Right atrium auricular region (tissue), 2 donors: Measurements from ENCODE around the gene TFAP2E. TPM values are rescaled to one million over a fixed set of nuclear protein-coding genes. Genes with fewer than 3 reads are reported as not detected.

Experiments
- DNase-seq: peaks from one replicate; pipeline ENCODE4 v3.0.0-alpha.2; 2019; ENCODE audit warnings: low spot score
- H3K27ac ChIP-seq, 2 donors: fragments of 200-600 bp; sonication (generic); 1 replicate in 1 of 2; 2 replicates in 1 of 2; pipeline ENCODE4 v1.5.1; 2016 to 2019
- H3K27me3 ChIP-seq, 2 donors: fragments of 200-600 bp; sonication (generic); one replicate each; pipeline versions ENCODE4 v1.5.1 to v1.6.0; 2017 to 2019
- H3K36me3 ChIP-seq: fragments of 200-600 bp; sonication (generic); one replicate; pipeline ENCODE4 v1.5.1; 2016
- H3K4me1 ChIP-seq, 2 donors: fragments of 200-600 bp; sonication (generic); one replicate each; pipeline versions ENCODE4 v1.5.1 to v1.6.0; 2017 to 2019
- H3K4me3 ChIP-seq, 2 donors: fragments of 200-600 bp; sonication (generic); 1 replicate in 1 of 2; 2 replicates in 1 of 2; pipeline ENCODE4 v1.5.1; 2017 to 2019; ENCODE audit warnings: mild to moderate bottlenecking in 1 of 2, moderate library complexity in 1 of 2
- H3K9me3 ChIP-seq, 2 donors: fragments of 200-600 bp; sonication (generic); one replicate each; pipeline ENCODE4 v1.5.1; 2019
- CTCF ChIP-seq, 2 donors: fragments of 200-600 bp; sonication (generic); IDR thresholded peaks; one replicate each; pipeline ENCODE4 v1.5.1; 2019; ENCODE audit warnings: antibody characterized with exemption in 2 of 2
- total RNA-seq, 2 donors: library from RNA; depleted of rRNA; stranded (reverse); fragments of >200 nt; gene quantifications; one replicate each; pipeline ENCODE4 v1.1.0, GENCODE V29; 2016

Gene TFAP2E
- total RNA-seq, 2 donors from 2014 or later: not detected

GRCh38 chr1:35561297-35561971, 11.7 kb upstream of the TFAP2E start:
- H3K9me3 ChIP-seq: no peaks in the 10 kb centered on the region
- TF ChIP-seq CTCF (IDR thresholded peaks at IDR 0.05): no peak
- H3K4me3 ChIP-seq: no peak overlapping the region
- peaks cover 0 to 38% of the 10 kb centered on the region in 2 donors for H3K4me1 ChIP-seq
- peaks cover 27% of the 10 kb centered on the region for H3K36me3 ChIP-seq
- H3K27me3 ChIP-seq: no peaks in the 10 kb centered on the region
- DNase-seq: no peak
- H3K27ac ChIP-seq: no peak overlapping the region

GRCh38 chr1:35561972-35562680, 11.0 kb upstream of the TFAP2E start:
- H3K4me1 ChIP-seq: peaks cover 0 to 35% of the 10 kb centered on the region in 2 donors
- no peak for TF ChIP-seq CTCF (IDR thresholded peaks at IDR 0.05)
- no peak overlapping the region for H3K27ac ChIP-seq
- peaks cover 27% of the 10 kb centered on the region for H3K36me3 ChIP-seq
- H3K9me3 ChIP-seq: no peaks in the 10 kb centered on the region
- DNase-seq: no peak
- H3K27me3 ChIP-seq: no peaks in the 10 kb centered on the region
- H3K4me3 ChIP-seq: no peak overlapping the region

GRCh38 chr1:35563166-35563565, 9.9 kb upstream of the TFAP2E start:
- Histone ChIP-seq H3K9me3 (no peaks in the 10 kb centered on the region), H3K4me3 (no peak overlapping the region), H3K27ac (no peak overlapping the region), H3K36me3 (peaks cover 27% of the 10 kb centered on the region), H3K27me3 (no peaks in the 10 kb centered on the region), H3K4me1 (peaks cover 0 to 33% of the 10 kb centered on the region in 2 donors)
- TF ChIP-seq CTCF (IDR thresholded peaks at IDR 0.05): no peak
- DNase-seq: no peak

- H3K27ac ChIP-seq: no peak overlapping the region
- peak; percentile 79 for DNase-seq
- H3K4me1 ChIP-seq: peaks cover 0 to 22% of the 10 kb centered on the region in 2 donors
- H3K9me3 ChIP-seq: no peaks in the 10 kb centered on the region
- H3K27me3 ChIP-seq: no peaks in the 10 kb centered on the region
- no peak overlapping the region for H3K4me3 ChIP-seq
- peaks cover 27% of the 10 kb centered on the region for H3K36me3 ChIP-seq
- peak; percentile 51 to 84 for TF ChIP-seq CTCF (IDR thresholded peaks at IDR 0.05)
Measured at GRCh38 chr1:35564037-35564883, 8.9 kb upstream of the TFAP2E start.

GRCh38 chr1:35564884-35565741, 8.0 kb upstream of the TFAP2E start:
- peaks cover 27% of the 10 kb centered on the region for H3K36me3 ChIP-seq

More at GRCh38 chr1:35564884-35565741, 8.0 kb upstream of the TFAP2E start:
- TF ChIP-seq CTCF (IDR thresholded peaks at IDR 0.05): no peak
- no peak for DNase-seq
- no peak overlapping the region for H3K4me3 ChIP-seq
- no peaks in the 10 kb centered on the region for H3K9me3 ChIP-seq
- H3K27ac ChIP-seq: no peak overlapping the region
- H3K27me3 ChIP-seq: no peaks in the 10 kb centered on the region
- peaks cover 0 to 18% of the 10 kb centered on the region in 2 donors for H3K4me1 ChIP-seq
